Sigmoid colon (tissue), 4 donors: ENCODE measurements around the gene MMP12.

Source experiments
- EP300 ChIP-seq, 4 donors: sonication (generic); formaldehyde crosslinking; IDR thresholded peaks; one replicate each; pipeline ENCODE4 v1.6.1; 2017; ENCODE audit warnings: antibody characterized with exemption in 4 of 4
- POLR2A ChIP-seq, 2 donors: fragments of 450-650 bp; IDR thresholded peaks; one replicate each; pipeline ENCODE4 v1.6.1; 2016; ENCODE audit warnings: antibody characterized with exemption in 2 of 2, mild to moderate bottlenecking in 2 of 2, moderate library complexity in 2 of 2
- POLR2AphosphoS5 ChIP-seq, 4 donors: sonication (generic); formaldehyde crosslinking; IDR thresholded peaks; one replicate each; pipeline ENCODE4 v1.6.1; 2017; ENCODE audit warnings: antibody characterized with exemption in 4 of 4
- TF ChIP-seq, protein P1 (sequence below), 4 experiments: fragments of 450-650 bp in 3 of 4; fragments of 200-600 bp in 1 of 4; IDR thresholded peaks; one replicate each; pipeline ENCODE4 v1.5.1; 2016 to 2019; ENCODE audit warnings: antibody characterized with exemption in 4 of 4, mild to moderate bottlenecking in 3 of 4, moderate library complexity in 2 of 4

- TF ChIP-seq POLR2AphosphoS5 (IDR thresholded peaks at IDR 0.05) (no peak), EP300 (IDR thresholded peaks at IDR 0.05) (no peak), POLR2A (IDR thresholded peaks at IDR 0.05) (no peak)
- TF ChIP-seq, protein P1, sequence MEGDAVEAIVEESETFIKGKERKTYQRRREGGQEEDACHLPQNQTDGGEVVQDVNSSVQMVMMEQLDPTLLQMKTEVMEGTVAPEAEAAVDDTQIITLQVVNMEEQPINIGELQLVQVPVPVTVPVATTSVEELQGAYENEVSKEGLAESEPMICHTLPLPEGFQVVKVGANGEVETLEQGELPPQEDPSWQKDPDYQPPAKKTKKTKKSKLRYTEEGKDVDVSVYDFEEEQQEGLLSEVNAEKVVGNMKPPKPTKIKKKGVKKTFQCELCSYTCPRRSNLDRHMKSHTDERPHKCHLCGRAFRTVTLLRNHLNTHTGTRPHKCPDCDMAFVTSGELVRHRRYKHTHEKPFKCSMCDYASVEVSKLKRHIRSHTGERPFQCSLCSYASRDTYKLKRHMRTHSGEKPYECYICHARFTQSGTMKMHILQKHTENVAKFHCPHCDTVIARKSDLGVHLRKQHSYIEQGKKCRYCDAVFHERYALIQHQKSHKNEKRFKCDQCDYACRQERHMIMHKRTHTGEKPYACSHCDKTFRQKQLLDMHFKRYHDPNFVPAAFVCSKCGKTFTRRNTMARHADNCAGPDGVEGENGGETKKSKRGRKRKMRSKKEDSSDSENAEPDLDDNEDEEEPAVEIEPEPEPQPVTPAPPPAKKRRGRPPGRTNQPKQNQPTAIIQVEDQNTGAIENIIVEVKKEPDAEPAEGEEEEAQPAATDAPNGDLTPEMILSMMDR (IDR thresholded peaks at IDR 0.05): no peak
These were observed 61.3 kb downstream of the MMP12 start for GRCh38 chr11:102813484-102813883.
